ENCODE data around the gene PSKH1. TPM values are rescaled to one million over a fixed set of nuclear protein-coding genes. Genes with fewer than 3 reads are reported as not detected.
A peak's percentile ranks its signal among the peaks of the same experiment; 100 is the strongest.

The PSKH1 gene
- polyA plus RNA-seq, 2 of the 4 experiments (the other 2 are of a cell fraction) = 15.1 to 15.8 TPM

DNA sequence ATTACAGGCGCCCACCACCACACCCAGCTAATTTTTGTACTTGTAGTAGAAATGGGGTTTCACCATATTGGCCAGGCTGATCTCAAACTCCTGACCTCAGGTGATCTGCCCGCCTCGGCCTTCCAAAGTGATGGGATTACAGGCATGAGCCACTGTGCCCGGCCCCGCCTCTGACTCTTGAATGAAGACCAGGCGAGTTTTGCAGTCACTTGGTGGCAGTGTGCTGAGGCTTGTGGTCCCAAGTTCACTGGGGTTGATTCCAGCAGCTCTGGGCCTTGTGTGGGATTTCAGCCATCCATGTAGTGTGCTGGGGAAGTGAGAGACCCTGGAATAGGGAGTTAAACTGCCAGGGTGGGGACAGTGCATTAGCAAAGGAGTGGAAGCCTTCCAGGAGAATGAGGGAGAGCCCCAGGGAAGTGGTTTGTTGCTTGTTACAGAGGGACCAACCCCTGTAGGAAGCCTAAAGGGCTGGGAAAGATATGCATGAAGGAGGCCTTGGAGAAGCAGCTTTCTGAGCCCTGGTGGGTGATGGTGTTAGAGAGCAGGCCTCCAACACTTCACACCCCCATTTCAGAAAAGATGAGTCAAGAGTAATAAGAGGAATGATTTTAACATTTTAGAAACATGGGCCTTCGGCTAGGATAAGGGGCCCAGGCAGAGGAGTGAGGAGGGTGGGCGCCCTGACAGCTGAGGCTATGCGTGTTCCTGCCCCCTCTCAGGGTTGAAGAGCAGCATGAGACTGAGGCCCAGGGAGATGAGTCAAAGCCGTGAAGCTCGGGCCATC is 14.5 kb downstream of the PSKH1 start (continued):
- TF ChIP-seq, protein P1, sequence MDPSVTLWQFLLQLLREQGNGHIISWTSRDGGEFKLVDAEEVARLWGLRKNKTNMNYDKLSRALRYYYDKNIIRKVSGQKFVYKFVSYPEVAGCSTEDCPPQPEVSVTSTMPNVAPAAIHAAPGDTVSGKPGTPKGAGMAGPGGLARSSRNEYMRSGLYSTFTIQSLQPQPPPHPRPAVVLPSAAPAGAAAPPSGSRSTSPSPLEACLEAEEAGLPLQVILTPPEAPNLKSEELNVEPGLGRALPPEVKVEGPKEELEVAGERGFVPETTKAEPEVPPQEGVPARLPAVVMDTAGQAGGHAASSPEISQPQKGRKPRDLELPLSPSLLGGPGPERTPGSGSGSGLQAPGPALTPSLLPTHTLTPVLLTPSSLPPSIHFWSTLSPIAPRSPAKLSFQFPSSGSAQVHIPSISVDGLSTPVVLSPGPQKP (IDR thresholded peaks at IDR 0.05; ENCODE audit: low read depth, low read length) = no peak
- TF ChIP-seq ZNF302 (CRISPR knock-in tag; IDR thresholded peaks at IDR 0.05) (no peak), ZFP36 (IDR thresholded peaks at IDR 0.05; ENCODE audit: borderline replicate concordance, partially characterized antibody) (no peak), HEYL (CRISPR knock-in tag; IDR thresholded peaks at IDR 0.05) (no peak), KDM1A (IDR thresholded peaks at IDR 0.05; ENCODE audit: low read depth) (no peak), POLR2AphosphoS2 (conservative IDR thresholded peaks at IDR 0.05; ENCODE audit: low read length) (no peak), EHMT2 (IDR thresholded peaks at IDR 0.05; ENCODE audit: low read depth) (no peak), KDM5A (IDR thresholded peaks at IDR 0.05) (no peak), CEBPB (IDR thresholded peaks at IDR 0.05) (no peak), HDAC2 (IDR thresholded peaks at IDR 0.05) (no peak)
- TF ChIP-seq, protein P2, sequence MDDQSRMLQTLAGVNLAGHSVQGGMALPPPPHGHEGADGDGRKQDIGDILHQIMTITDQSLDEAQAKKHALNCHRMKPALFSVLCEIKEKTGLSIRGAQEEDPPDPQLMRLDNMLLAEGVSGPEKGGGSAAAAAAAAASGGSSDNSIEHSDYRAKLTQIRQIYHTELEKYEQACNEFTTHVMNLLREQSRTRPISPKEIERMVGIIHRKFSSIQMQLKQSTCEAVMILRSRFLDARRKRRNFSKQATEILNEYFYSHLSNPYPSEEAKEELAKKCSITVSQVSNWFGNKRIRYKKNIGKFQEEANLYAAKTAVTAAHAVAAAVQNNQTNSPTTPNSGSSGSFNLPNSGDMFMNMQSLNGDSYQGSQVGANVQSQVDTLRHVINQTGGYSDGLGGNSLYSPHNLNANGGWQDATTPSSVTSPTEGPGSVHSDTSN (IDR thresholded peaks at IDR 0.05) = no peak
- TF ChIP-seq, protein P3, sequence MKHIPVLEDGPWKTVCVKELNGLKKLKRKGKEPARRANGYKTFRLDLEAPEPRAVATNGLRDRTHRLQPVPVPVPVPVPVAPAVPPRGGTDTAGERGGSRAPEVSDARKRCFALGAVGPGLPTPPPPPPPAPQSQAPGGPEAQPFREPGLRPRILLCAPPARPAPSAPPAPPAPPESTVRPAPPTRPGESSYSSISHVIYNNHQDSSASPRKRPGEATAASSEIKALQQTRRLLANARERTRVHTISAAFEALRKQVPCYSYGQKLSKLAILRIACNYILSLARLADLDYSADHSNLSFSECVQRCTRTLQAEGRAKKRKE (CRISPR knock-in tag; IDR thresholded peaks at IDR 0.05; ENCODE audit: low read depth) = no peak

DNA sequence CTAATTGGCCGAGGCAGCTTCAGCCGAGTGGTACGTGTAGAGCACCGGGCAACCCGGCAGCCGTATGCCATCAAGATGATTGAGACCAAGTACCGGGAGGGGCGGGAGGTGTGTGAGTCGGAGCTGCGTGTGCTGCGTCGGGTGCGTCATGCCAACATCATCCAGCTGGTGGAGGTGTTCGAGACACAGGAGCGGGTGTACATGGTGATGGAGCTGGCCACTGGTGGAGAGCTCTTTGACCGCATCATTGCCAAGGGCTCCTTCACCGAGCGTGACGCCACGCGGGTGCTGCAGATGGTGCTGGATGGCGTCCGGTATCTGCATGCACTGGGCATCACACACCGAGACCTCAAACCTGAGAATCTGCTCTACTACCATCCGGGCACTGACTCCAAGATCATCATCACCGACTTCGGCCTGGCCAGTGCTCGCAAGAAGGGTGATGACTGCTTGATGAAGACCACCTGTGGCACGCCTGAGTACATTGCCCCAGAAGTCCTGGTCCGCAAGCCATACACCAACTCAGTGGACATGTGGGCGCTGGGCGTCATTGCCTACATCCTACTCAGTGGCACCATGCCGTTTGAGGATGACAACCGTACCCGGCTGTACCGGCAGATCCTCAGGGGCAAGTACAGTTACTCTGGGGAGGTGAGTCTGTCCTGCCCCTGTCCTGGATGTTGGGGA is 16.1 kb downstream of the PSKH1 start:
- no peaks in the 10 kb centered on the region for H3K9me3 ChIP-seq
- ChIA-PET POLR2A (no interaction called here), CTCF (interaction anchor here (0.6 to 1.9 kb wide), 10 partner anchors 9 to 322 kb away, joined by 3 to 9 read pairs (median 5); partner anchors contain the start of gene CTRL)
- no peak overlapping the region for H3K4me3 ChIP-seq
- TF ChIP-seq RAD21 (conservative IDR thresholded peaks at IDR 0.05 in 1 of 2, IDR thresholded peaks at IDR 0.05 in 1 of 2) (no peak), CBX8 (IDR thresholded peaks at IDR 0.05) (no peak), ZNF302 (CRISPR knock-in tag; IDR thresholded peaks at IDR 0.05) (no peak), ZFP36 (IDR thresholded peaks at IDR 0.05; ENCODE audit: borderline replicate concordance, partially characterized antibody) (no peak), RFX5 (IDR thresholded peaks at IDR 0.05) (no peak), PHF8 (IDR thresholded peaks at IDR 0.05; ENCODE audit: borderline replicate concordance, low read depth) (no peak)
- TF ChIP-seq, protein P2 (IDR thresholded peaks at IDR 0.05) = no peak
- H3K27ac ChIP-seq = no peak overlapping the region
- H3K4me2 ChIP-seq = no peak overlapping the region
- no peaks in the 10 kb centered on the region for H3K4me1 ChIP-seq
- ATAC-seq = peak; percentile 12 to 35; a peak in 1 of 6 replicates
- no peak for DNase-seq (ENCODE audit: low read depth in 1 of 2, low spot score in 1 of 2)
- FAIRE-seq = no peak
- 95% methylated on average over 35 of the region's 36 CpGs for WGBS (ENCODE audit: missing lambda C conversion rate)

DNA sequence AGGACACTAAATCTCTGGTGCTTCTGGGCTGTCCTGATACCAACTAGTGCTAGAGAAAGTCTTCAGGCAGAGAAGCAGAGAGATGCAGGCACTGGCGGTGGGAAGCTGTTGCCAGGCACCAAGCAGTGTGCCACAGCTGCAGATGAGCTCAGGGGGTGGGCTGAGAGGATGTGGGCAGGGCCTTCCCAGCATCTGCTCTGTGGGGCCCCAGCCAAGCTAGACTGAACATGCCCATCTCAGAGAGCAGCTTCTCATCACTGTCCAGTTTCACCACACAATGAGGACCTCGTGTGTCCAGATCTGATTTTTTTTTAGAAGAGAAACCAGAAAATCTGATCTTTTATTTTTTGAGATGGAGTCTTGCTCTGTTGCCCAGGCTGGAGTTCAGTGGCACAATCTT is 17.1 kb downstream of the PSKH1 start:
- ChIA-PET CTCF (interaction anchor here (0.8 to 2.6 kb wide), 8 partner anchors 13 to 318 kb away, joined by 3 to 11 read pairs (median 4); partner anchors contain the start of genes CTRL and NRN1L), POLR2A (no interaction called here)
- Histone ChIP-seq H3K4me1 (no peaks in the 10 kb centered on the region), H3K4me3 (no peak overlapping the region), H3K27ac (no peak overlapping the region), H3K9me3 (no peaks in the 10 kb centered on the region), H3K4me2 (no peak overlapping the region)
- WGBS (ENCODE audit: missing lambda C conversion rate) = 70% methylated on average over 2 of the region's 2 CpGs
- ATAC-seq (0 out of 6 replicates have a peak, but pooled peaks of 1 of the 2 experiments have one; percentile 24), FAIRE-seq (no peak), DNase-seq (ENCODE audit: low read depth in 1 of 2, low spot score in 1 of 2) (no peak)
- TF ChIP-seq, protein P2 (IDR thresholded peaks at IDR 0.05) = no peak
- TF ChIP-seq GATA3 (IDR thresholded peaks at IDR 0.05; ENCODE audit: borderline replicate concordance) (no peak), CBX2 (IDR thresholded peaks at IDR 0.05; ENCODE audit: borderline replicate concordance, low read depth) (no peak), ZC3H11A (IDR thresholded peaks at IDR 0.05) (no peak), FOXS1 (CRISPR knock-in tag; IDR thresholded peaks at IDR 0.05) (no peak), MYC (IDR thresholded peaks at IDR 0.05; ENCODE audit: borderline replicate concordance, low read length) (no peak), EHMT2 (IDR thresholded peaks at IDR 0.05; ENCODE audit: low read depth) (no peak), CEBPB (IDR thresholded peaks at IDR 0.05) (no peak)
- TF ChIP-seq, protein P4, sequence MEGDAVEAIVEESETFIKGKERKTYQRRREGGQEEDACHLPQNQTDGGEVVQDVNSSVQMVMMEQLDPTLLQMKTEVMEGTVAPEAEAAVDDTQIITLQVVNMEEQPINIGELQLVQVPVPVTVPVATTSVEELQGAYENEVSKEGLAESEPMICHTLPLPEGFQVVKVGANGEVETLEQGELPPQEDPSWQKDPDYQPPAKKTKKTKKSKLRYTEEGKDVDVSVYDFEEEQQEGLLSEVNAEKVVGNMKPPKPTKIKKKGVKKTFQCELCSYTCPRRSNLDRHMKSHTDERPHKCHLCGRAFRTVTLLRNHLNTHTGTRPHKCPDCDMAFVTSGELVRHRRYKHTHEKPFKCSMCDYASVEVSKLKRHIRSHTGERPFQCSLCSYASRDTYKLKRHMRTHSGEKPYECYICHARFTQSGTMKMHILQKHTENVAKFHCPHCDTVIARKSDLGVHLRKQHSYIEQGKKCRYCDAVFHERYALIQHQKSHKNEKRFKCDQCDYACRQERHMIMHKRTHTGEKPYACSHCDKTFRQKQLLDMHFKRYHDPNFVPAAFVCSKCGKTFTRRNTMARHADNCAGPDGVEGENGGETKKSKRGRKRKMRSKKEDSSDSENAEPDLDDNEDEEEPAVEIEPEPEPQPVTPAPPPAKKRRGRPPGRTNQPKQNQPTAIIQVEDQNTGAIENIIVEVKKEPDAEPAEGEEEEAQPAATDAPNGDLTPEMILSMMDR (IDR thresholded peaks at IDR 0.05) = no peak
- TF ChIP-seq, protein P5, sequence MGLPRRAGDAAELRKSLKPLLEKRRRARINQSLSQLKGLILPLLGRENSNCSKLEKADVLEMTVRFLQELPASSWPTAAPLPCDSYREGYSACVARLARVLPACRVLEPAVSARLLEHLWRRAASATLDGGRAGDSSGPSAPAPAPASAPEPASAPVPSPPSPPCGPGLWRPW (IDR thresholded peaks at IDR 0.05) = no peak
